HepG2 (cell line): Measurements from ENCODE around the gene BCDIN3D. TPM values are rescaled to one million over a fixed set of nuclear protein-coding genes. Genes with fewer than 3 reads are reported as not detected.

Source experiments
- ATAC-seq: fragments of 200-7000 bp; cut with Tn5 transposase; 3 replicates; pipeline ENCODE4 v1.9.1; 2020; ENCODE audit warnings: mild to moderate bottlenecking, moderate library complexity
- BruUV-seq: library from RNA; stranded (reverse); fragments of 400-500 nt; replicated peaks from 2 replicates; lab custom pipeline; 2021; lab: Mats Ljungman, UMichigan
- CTCF ChIA-PET: fragments of 300-600 bp; formaldehyde crosslinking; extraction: SDS; loops from one replicate; lab custom pipeline; 2021; ENCODE audit warnings: low total read pairs, inconsistent platforms, low intra/inter-chr PET ratio; lab: Yijun Ruan, JAX
- POLR2A ChIA-PET: fragments of 350-600 bp; sonication (Branson Sonifier 250); formaldehyde crosslinking; loops from one replicate; lab custom pipeline; 2020; ENCODE audit warnings: antibody characterized with exemption, inconsistent platforms; lab: Yijun Ruan, JAX
- DNase-seq: peaks from one replicate; pipeline ENCODE4 v3.0.0-alpha.2; 2015; ENCODE audit warnings: low spot score
- FAIRE-seq: peaks from 3 replicates; lab custom pipeline; 2011; peaks lifted over from hg19 to GRCh38; lab: Jason Lieb, UNC
- H2AFZ ChIP-seq: one replicate; pipeline ENCODE4 v1.6.1; 2011; ENCODE audit warnings: low read length, inconsistent platforms
- H3K27ac ChIP-seq: fragments of 300-600 bp; 3 replicates; pipeline ENCODE4 v1.8.0; 2011; ENCODE audit warnings: mixed run types, mild to moderate bottlenecking, mixed read lengths, low read length, inconsistent platforms; ENCODE audit not compliant: insufficient read depth; ENCODE audit errors: extremely low read length
- H3K27me3 ChIP-seq, 2 experiments: fragments of 200-600 bp in 1 of 2; 2 replicates in 1 of 2; 3 replicates in 1 of 2; pipeline versions ENCODE4 v1.6.0 to v1.8.0; 2011; ENCODE audit warnings: low read length in 2 of 2, mild to moderate bottlenecking in 2 of 2, moderate library complexity in 2 of 2, inconsistent platforms in 1 of 2; ENCODE audit not compliant: insufficient read depth in 2 of 2, control insufficient read depth in 1 of 2
- H3K36me3 ChIP-seq, 2 experiments: fragments of 200-600 bp in 1 of 2; replicated peaks in 1 of 2; 2 replicates in 1 of 2; 3 replicates in 1 of 2; pipeline versions ENCODE4 v1.5.1 to v1.8.0; 2011; ENCODE audit warnings: low read length in 2 of 2, inconsistent platforms in 1 of 2; ENCODE audit not compliant: insufficient read depth in 2 of 2, control insufficient read depth in 1 of 2
- H3K4me1 ChIP-seq: 2 replicates; pipeline ENCODE4 v1.5.1; 2012; ENCODE audit warnings: low read length, inconsistent platforms; ENCODE audit not compliant: insufficient read depth
- H3K4me2 ChIP-seq: 2 replicates; pipeline ENCODE4 v1.6.0; 2011; ENCODE audit warnings: low read depth, low read length, inconsistent platforms
- H3K4me3 ChIP-seq, 3 experiments: fragments of 200-600 bp in 1 of 3; sonication (generic), shearing (Covaris generic) in 1 of 3; replicated peaks in 1 of 3; 2 replicates each; pipeline ENCODE4 v1.5.1; 2011 to 2016; ENCODE audit warnings: low read length in 3 of 3, inconsistent platforms in 2 of 3, low read depth in 2 of 3, mild to moderate bottlenecking in 2 of 3, control low read depth in 1 of 3, mixed read lengths in 1 of 3; ENCODE audit not compliant: insufficient read depth in 1 of 3
- H3K79me2 ChIP-seq: one replicate; pipeline ENCODE4 v1.6.1; 2011; ENCODE audit warnings: low read length, inconsistent platforms; ENCODE audit not compliant: insufficient read depth
- H3K9ac ChIP-seq: 2 replicates; pipeline ENCODE4 v1.6.0; 2011; ENCODE audit warnings: mild to moderate bottlenecking, low read depth, low read length, inconsistent platforms; ENCODE audit not compliant: insufficient read depth
- H3K9me3 ChIP-seq: 2 replicates; pipeline ENCODE4 v1.5.1; 2012; ENCODE audit warnings: mild to moderate bottlenecking, low read length
- H4K20me1 ChIP-seq: 2 replicates; pipeline ENCODE4 v1.6.0; 2011; ENCODE audit warnings: inconsistent platforms, mild to moderate bottlenecking, low read length, moderate library complexity; ENCODE audit not compliant: insufficient read depth
- HNRNPL ChIP-seq: fragments of 200-400 bp; formaldehyde crosslinking; IDR thresholded peaks from 2 replicates; pipeline ENCODE4 v1.6.1; 2017; ENCODE audit warnings: mild to moderate bottlenecking, low read depth, low read length
- NFE2L2 ChIP-seq: fragments of 150-350 bp; IDR thresholded peaks from 2 replicates; pipeline ENCODE4 v1.6.1; 2014; ENCODE audit warnings: low read length
- TBP ChIP-seq: sonication (generic); formaldehyde crosslinking; IDR thresholded peaks from 2 replicates; pipeline ENCODE4 v1.5.0; 2020; ENCODE audit warnings: missing genetic modification reagents
- TP53 ChIP-seq: sonication (generic); formaldehyde crosslinking; conservative IDR thresholded peaks from 2 replicates; pipeline ENCODE4 v1.4.0; 2020; ENCODE audit warnings: missing genetic modification reagents
- WGBS: methylation state at CpG from one replicate; pipeline ENCODE4 v1.1.6; 2017; ENCODE audit warnings: low lambda C conversion rate; 5-methylcytosine and 5-hydroxymethylcytosine counted together
- in situ Hi-C: cut with HindIII; loops from 2 replicates; pipeline ENCODE4 v1.10.0; 2017; ENCODE audit warnings: low pct_unique_long_range_greater_than_20kb; ENCODE audit not compliant: extremely low pct_ligation_motif_present
- intact Hi-C: fragments of 100-400 bp; cut with micrococcal nuclease; formaldehyde crosslinking; loops from one replicate; pipeline ENCODE4 v1.10.0; 2022; ENCODE audit not compliant: unreplicated experiment
- polyA plus RNA-seq, 8 experiments: library from polyadenylated mRNA; depleted of rRNA in 3 of 8; stranded (reverse) in 7 of 8; unstranded in 1 of 8; fragments of >200 nt; fragmentation: Illumina TruSeq in 4 of 8; extraction: Trizol in 4 of 8; gene quantifications; 2 replicates each; pipeline versions ENCODE4 v1.2.1 to v1.2.3, GENCODE V29; 2011 to 2016; ENCODE audit warnings: low read depth in 4 of 8, missing spikeins in 1 of 8, mixed read lengths in 1 of 8; ENCODE audit not compliant: insufficient read depth in 1 of 8
- total RNA-seq, 5 experiments: library from RNA; depleted of rRNA; stranded (reverse); fragments of >200 nt; fragmentation: Illumina TruSeq; extraction: Trizol; gene quantifications; 2 replicates each; pipeline ENCODE4 v1.2.3, GENCODE V29; 2016; ENCODE audit warnings: low read depth in 1 of 5
- TF ChIP-seq, protein P1 (sequence below): sonication (generic); formaldehyde crosslinking; IDR thresholded peaks from 2 replicates; pipeline ENCODE4 v1.9.0; 2022; ENCODE audit warnings: low read depth, missing genetic modification reagents
- TF ChIP-seq, protein P2 (sequence below): sonication (generic); formaldehyde crosslinking; IDR thresholded peaks from 2 replicates; pipeline ENCODE4 v1.5.1; 2020; ENCODE audit warnings: mild to moderate bottlenecking, missing genetic modification reagents, moderate library complexity

Gene BCDIN3D
- total and polyA plus RNA-seq, 2 of the 13 experiments (the other 11 are each of a cell fraction or from before 2014, with no cell fraction given) = 2.2 to 2.5 TPM

- FAIRE-seq (no peak), DNase-seq (peak; percentile 26)
- peak overlapping the region; percentile 31; the same call in 1 of the 2 replicates for H3K9ac ChIP-seq
- peaks cover 20% of the 10 kb centered on the region for H3K4me1 ChIP-seq
- H3K27ac ChIP-seq = peak overlapping the region; percentile 64
- no peak overlapping the region for H3K4me3 ChIP-seq
- H3K79me2 ChIP-seq = no peaks in the 10 kb centered on the region
- TF ChIP-seq HNRNPL = 0 out of 2 replicates have a peak, but pooled peaks have one; percentile 69
- TF ChIP-seq TBP (CRISPR knock-in tag) = no peak
- TF ChIP-seq NFE2L2 = peak; percentile 53; the same call in 1 of the 2 replicates
- TF ChIP-seq, protein P1, sequence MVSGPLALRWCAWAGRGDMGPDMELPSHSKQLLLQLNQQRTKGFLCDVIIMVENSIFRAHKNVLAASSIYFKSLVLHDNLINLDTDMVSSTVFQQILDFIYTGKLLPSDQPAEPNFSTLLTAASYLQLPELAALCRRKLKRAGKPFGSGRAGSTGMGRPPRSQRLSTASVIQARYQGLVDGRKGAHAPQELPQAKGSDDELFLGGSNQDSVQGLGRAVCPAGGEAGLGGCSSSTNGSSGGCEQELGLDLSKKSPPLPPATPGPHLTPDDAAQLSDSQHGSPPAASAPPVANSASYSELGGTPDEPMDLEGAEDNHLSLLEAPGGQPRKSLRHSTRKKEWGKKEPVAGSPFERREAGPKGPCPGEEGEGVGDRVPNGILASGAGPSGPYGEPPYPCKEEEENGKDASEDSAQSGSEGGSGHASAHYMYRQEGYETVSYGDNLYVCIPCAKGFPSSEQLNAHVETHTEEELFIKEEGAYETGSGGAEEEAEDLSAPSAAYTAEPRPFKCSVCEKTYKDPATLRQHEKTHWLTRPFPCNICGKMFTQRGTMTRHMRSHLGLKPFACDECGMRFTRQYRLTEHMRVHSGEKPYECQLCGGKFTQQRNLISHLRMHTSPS (CRISPR knock-in tag) = peak; percentile 79; the same call in 1 of the 2 replicates
- TF ChIP-seq TP53 (CRISPR knock-in tag) = no peak
- TF ChIP-seq, protein P2, sequence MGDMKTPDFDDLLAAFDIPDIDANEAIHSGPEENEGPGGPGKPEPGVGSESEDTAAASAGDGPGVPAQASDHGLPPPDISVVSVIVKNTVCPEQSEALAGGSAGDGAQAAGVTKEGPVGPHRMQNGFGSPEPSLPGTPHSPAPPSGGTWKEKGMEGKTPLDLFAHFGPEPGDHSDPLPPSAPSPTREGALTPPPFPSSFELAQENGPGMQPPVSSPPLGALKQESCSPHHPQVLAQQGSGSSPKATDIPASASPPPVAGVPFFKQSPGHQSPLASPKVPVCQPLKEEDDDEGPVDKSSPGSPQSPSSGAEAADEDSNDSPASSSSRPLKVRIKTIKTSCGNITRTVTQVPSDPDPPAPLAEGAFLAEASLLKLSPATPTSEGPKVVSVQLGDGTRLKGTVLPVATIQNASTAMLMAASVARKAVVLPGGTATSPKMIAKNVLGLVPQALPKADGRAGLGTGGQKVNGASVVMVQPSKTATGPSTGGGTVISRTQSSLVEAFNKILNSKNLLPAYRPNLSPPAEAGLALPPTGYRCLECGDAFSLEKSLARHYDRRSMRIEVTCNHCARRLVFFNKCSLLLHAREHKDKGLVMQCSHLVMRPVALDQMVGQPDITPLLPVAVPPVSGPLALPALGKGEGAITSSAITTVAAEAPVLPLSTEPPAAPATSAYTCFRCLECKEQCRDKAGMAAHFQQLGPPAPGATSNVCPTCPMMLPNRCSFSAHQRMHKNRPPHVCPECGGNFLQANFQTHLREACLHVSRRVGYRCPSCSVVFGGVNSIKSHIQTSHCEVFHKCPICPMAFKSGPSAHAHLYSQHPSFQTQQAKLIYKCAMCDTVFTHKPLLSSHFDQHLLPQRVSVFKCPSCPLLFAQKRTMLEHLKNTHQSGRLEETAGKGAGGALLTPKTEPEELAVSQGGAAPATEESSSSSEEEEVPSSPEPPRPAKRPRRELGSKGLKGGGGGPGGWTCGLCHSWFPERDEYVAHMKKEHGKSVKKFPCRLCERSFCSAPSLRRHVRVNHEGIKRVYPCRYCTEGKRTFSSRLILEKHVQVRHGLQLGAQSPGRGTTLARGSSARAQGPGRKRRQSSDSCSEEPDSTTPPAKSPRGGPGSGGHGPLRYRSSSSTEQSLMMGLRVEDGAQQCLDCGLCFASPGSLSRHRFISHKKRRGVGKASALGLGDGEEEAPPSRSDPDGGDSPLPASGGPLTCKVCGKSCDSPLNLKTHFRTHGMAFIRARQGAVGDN (CRISPR knock-in tag) = 0 out of 2 replicates have a peak, but pooled peaks have one; percentile 9
- TF ChIP-seq, all 625 proteins: peak for 4
- Histone ChIP-seq H2AFZ (no peak overlapping the region), H4K20me1 (no peaks in the 10 kb centered on the region), H3K9me3 (no peaks in the 10 kb centered on the region), H3K36me3 (peaks cover 23 to 71% of the 10 kb centered on the region in 2 experiments), H3K27me3 (no peaks in the 10 kb centered on the region), H3K4me2 (0 out of 2 replicates have a peak overlapping the region, but pooled peaks have one; percentile 23)
- POLR2A ChIA-PET = interaction anchor here (0.7 to 1.6 kb wide), 4 partner anchors 28 to 59 kb away, joined by 3 to 5 read pairs (median 3); partner anchors contain the start of genes BCDIN3D, NCKAP5L and TMBIM6
- in situ Hi-C loops = no loop called here
- peak; percentile 53 for ATAC-seq
- BruUV-seq = TSS peak; percentile 11
- intact Hi-C loops = loop anchor here (5.0 kb wide), 1 partner anchor 533 kb away; the partner anchor contains the start of gene TUBA1C
- WGBS = 79% methylated on average over 8 of the region's 11 CpGs
- CTCF ChIA-PET = no interaction called here
These were observed 42.3 kb downstream of the BCDIN3D start for GRCh38 chr12:49800421-49801140.
